ENCODE data around the gene PRSS56.

Gene PRSS56

GRCh38 chr2:232519581-232520438 is at the start of gene PRSS56:
Gene PRSS56 (plus strand): TSS chr2:232520388. CDS start chr2:232520599, 211 bp downstream.
- no peaks in the 10 kb centered on the region for H3K9me3 Mint-ChIP-seq
- H3K36me3 Mint-ChIP-seq (ENCODE audit: low read depth), result no peaks in the 10 kb centered on the region
- intact Hi-C loops (cut with micrococcal nuclease), result loop anchor here (5.0 to 10.0 kb wide), 2 partner anchors 73 to 615 kb away; no protein-coding TSS in a partner anchor
- no peak within 1 kb of the TSS for H3K4me3 Mint-ChIP-seq
- no peak within 1 kb of the TSS for H3K27ac Mint-ChIP-seq
- peaks cover 31% of the 10 kb centered on the region for H3K4me1 Mint-ChIP-seq (ENCODE audit: low read depth)
- H3K27me3 Mint-ChIP-seq, result peaks cover 59% of the 10 kb centered on the region

- Mint-ChIP-seq H3K9me3 (peaks cover 17% of the 10 kb centered on the region), H3K27me3 (peaks cover 43% of the 10 kb centered on the region), H3K4me1 (ENCODE audit: low read depth) (no peaks in the 10 kb centered on the region), H3K27ac (no peak overlapping the region), H3K4me3 (no peak overlapping the region), H3K36me3 (ENCODE audit: low read depth) (no peaks in the 10 kb centered on the region)
- intact Hi-C loops (cut with micrococcal nuclease), result no loop called here
Observed at GRCh38 chr2:232473467-232473890, 46.7 kb upstream of the PRSS56 start.

GRCh38 chr2:232476045-232476444 is 44.1 kb upstream of the PRSS56 start:
- H3K4me3 Mint-ChIP-seq, result no peak overlapping the region
- H3K27ac Mint-ChIP-seq, result no peak overlapping the region
- no peaks in the 10 kb centered on the region for H3K36me3 Mint-ChIP-seq (ENCODE audit: low read depth)
- H3K27me3 Mint-ChIP-seq, result peaks cover 28% of the 10 kb centered on the region
- H3K9me3 Mint-ChIP-seq, result peaks cover 17% of the 10 kb centered on the region
- intact Hi-C loops (cut with micrococcal nuclease), result no loop called here
- no peaks in the 10 kb centered on the region for H3K4me1 Mint-ChIP-seq (ENCODE audit: low read depth)

GRCh38 chr2:232476791-232477190 is 43.4 kb upstream of the PRSS56 start:
- peaks cover 11% of the 10 kb centered on the region for H3K9me3 Mint-ChIP-seq
- intact Hi-C loops (cut with micrococcal nuclease), result no loop called here
- peaks cover 23% of the 10 kb centered on the region for H3K27me3 Mint-ChIP-seq
- no peak overlapping the region for H3K27ac Mint-ChIP-seq
- H3K36me3 Mint-ChIP-seq (ENCODE audit: low read depth), result no peaks in the 10 kb centered on the region
- no peaks in the 10 kb centered on the region for H3K4me1 Mint-ChIP-seq (ENCODE audit: low read depth)
- H3K4me3 Mint-ChIP-seq, result no peak overlapping the region

- Mint-ChIP-seq H3K27ac (no peak overlapping the region), H3K36me3 (ENCODE audit: low read depth) (no peaks in the 10 kb centered on the region), H3K27me3 (peaks cover 15% of the 10 kb centered on the region), H3K4me1 (ENCODE audit: low read depth) (no peaks in the 10 kb centered on the region), H3K4me3 (no peak overlapping the region), H3K9me3 (no peaks in the 10 kb centered on the region)
- intact Hi-C loops (cut with micrococcal nuclease), result no loop called here
Observed at GRCh38 chr2:232477751-232478510, 42.3 kb upstream of the PRSS56 start.

GRCh38 chr2:232478571-232479340 is 41.4 kb upstream of the PRSS56 start:
- H3K36me3 Mint-ChIP-seq (ENCODE audit: low read depth), result no peaks in the 10 kb centered on the region
- no peak overlapping the region for H3K27ac Mint-ChIP-seq
- H3K4me1 Mint-ChIP-seq (ENCODE audit: low read depth), result no peaks in the 10 kb centered on the region
- H3K4me3 Mint-ChIP-seq, result no peak overlapping the region
- intact Hi-C loops (cut with micrococcal nuclease), result no loop called here
- no peaks in the 10 kb centered on the region for H3K9me3 Mint-ChIP-seq
- H3K27me3 Mint-ChIP-seq, result peaks cover 15% of the 10 kb centered on the region

GRCh38 chr2:232479341-232480200 is 40.6 kb upstream of the PRSS56 start:
- no peaks in the 10 kb centered on the region for H3K4me1 Mint-ChIP-seq (ENCODE audit: low read depth)
- intact Hi-C loops (cut with micrococcal nuclease), result no loop called here
- H3K36me3 Mint-ChIP-seq (ENCODE audit: low read depth), result no peaks in the 10 kb centered on the region
- no peak overlapping the region for H3K27ac Mint-ChIP-seq
- no peaks in the 10 kb centered on the region for H3K9me3 Mint-ChIP-seq
- peaks cover 18% of the 10 kb centered on the region for H3K27me3 Mint-ChIP-seq
- H3K4me3 Mint-ChIP-seq, result no peak overlapping the region

GRCh38 chr2:232480201-232481190 is 39.7 kb upstream of the PRSS56 start:
- no peaks in the 10 kb centered on the region for H3K36me3 Mint-ChIP-seq (ENCODE audit: low read depth)
- intact Hi-C loops (cut with micrococcal nuclease), result no loop called here

GRCh38 chr2:232481322-232482140 is 38.7 kb upstream of the PRSS56 start:
- Mint-ChIP-seq H3K27ac (no peak overlapping the region), H3K27me3 (peaks cover 27% of the 10 kb centered on the region)
- intact Hi-C loops (cut with micrococcal nuclease), result no loop called here

More at GRCh38 chr2:232480201-232481190, 39.7 kb upstream of the PRSS56 start:
- Mint-ChIP-seq H3K9me3 (no peaks in the 10 kb centered on the region), H3K4me1 (ENCODE audit: low read depth) (no peaks in the 10 kb centered on the region), H3K4me3 (no peak overlapping the region), H3K27ac (no peak overlapping the region), H3K27me3 (peaks cover 22% of the 10 kb centered on the region)

GRCh38 chr2:232482301-232483238 is 37.6 kb upstream of the PRSS56 start:
- Mint-ChIP-seq H3K27me3 (peaks cover 34% of the 10 kb centered on the region), H3K4me3 (no peak overlapping the region), H3K27ac (no peak overlapping the region), H3K36me3 (ENCODE audit: low read depth) (no peaks in the 10 kb centered on the region), H3K4me1 (ENCODE audit: low read depth) (no peaks in the 10 kb centered on the region), H3K9me3 (no peaks in the 10 kb centered on the region)
- intact Hi-C loops (cut with micrococcal nuclease), result no loop called here

More at GRCh38 chr2:232481322-232482140, 38.7 kb upstream of the PRSS56 start:
- H3K4me3 Mint-ChIP-seq, result no peak overlapping the region
- no peaks in the 10 kb centered on the region for H3K9me3 Mint-ChIP-seq
- H3K36me3 Mint-ChIP-seq (ENCODE audit: low read depth), result no peaks in the 10 kb centered on the region
- no peaks in the 10 kb centered on the region for H3K4me1 Mint-ChIP-seq (ENCODE audit: low read depth)
